Neural progenitor cell (in vitro differentiated cells): ENCODE results near the gene PITPNM3. TPM values are rescaled to one million over a fixed set of nuclear protein-coding genes. Genes with fewer than 3 reads are reported as not detected.

Experiments used
- DNase-seq: peaks from one replicate; pipeline ENCODE4 v3.0.0-alpha.2; 2016; ENCODE audit warnings: low spot score
- H2AFZ ChIP-seq: fragments of 200-600 bp; sonication (generic); replicated peaks from 2 replicates; pipeline ENCODE4 v1.6.1; 2016; ENCODE audit warnings: antibody characterized with exemption
- H3F3A ChIP-seq: fragments of 200-600 bp; sonication (generic); 2 replicates; pipeline ENCODE4 v1.6.1; 2016; ENCODE audit warnings: antibody characterized with exemption, low read depth
- H3K27ac ChIP-seq: fragments of 200-600 bp; sonication (generic); 2 replicates; pipeline ENCODE4 v1.5.1; 2016; ENCODE audit warnings: mild to moderate bottlenecking
- H3K27me3 ChIP-seq: fragments of 200-600 bp; sonication (generic); 2 replicates; pipeline ENCODE4 v1.6.1; 2016; ENCODE audit warnings: mild to moderate bottlenecking, moderate library complexity
- H3K36me3 ChIP-seq: fragments of 200-600 bp; sonication (generic); 2 replicates; pipeline ENCODE4 v1.5.1; 2016
- H3K4me1 ChIP-seq: fragments of 200-600 bp; sonication (generic); 2 replicates; pipeline ENCODE4 v1.6.1; 2016; ENCODE audit warnings: mixed run types
- H3K4me2 ChIP-seq: fragments of 200-600 bp; sonication (generic); 2 replicates; pipeline ENCODE4 v1.6.1; 2016
- H3K4me3 ChIP-seq: fragments of 200-600 bp; sonication (generic); 2 replicates; pipeline ENCODE4 v1.5.1; 2016
- H3K79me2 ChIP-seq: fragments of 200-600 bp; sonication (generic); 2 replicates; pipeline ENCODE4 v1.6.1; 2016; ENCODE audit warnings: low read depth
- H3K9ac ChIP-seq: fragments of 200-600 bp; sonication (generic); 2 replicates; pipeline ENCODE4 v1.6.1; 2016
- H3K9me3 ChIP-seq: fragments of 200-600 bp; sonication (generic); 2 replicates; pipeline ENCODE4 v1.5.1; 2016; ENCODE audit warnings: low read depth
- H4K20me1 ChIP-seq: fragments of 200-600 bp; sonication (generic); 2 replicates; pipeline ENCODE4 v1.6.1; 2016; ENCODE audit warnings: low read depth
- H3K27ac Mint-ChIP-seq: 3 replicates; pipeline ENCODE4 v1.8.0; 2021; ENCODE audit warnings: mixed read lengths
- H3K27me3 Mint-ChIP-seq: 2 replicates; pipeline ENCODE4 v1.8.0; 2022; ENCODE audit warnings: low read depth, mild to moderate bottlenecking, inconsistent platforms, moderate library complexity, mixed read lengths; ENCODE audit not compliant: insufficient read depth
- H3K36me3 Mint-ChIP-seq: 3 replicates; pipeline ENCODE4 v1.8.0; 2021; ENCODE audit warnings: mixed read lengths
- H3K4me1 Mint-ChIP-seq: 3 replicates; pipeline ENCODE4 v1.8.0; 2021; ENCODE audit warnings: mixed read lengths
- H3K4me3 Mint-ChIP-seq: 3 replicates; pipeline ENCODE4 v1.8.0; 2021; ENCODE audit warnings: mild to moderate bottlenecking, moderate library complexity, mixed read lengths
- H3K9me3 Mint-ChIP-seq: 3 replicates; pipeline ENCODE4 v1.8.0; 2020; ENCODE audit warnings: mixed read lengths
- CTCF ChIP-seq: fragments of 200-600 bp; sonication (generic); IDR thresholded peaks from 2 replicates; pipeline ENCODE4 v1.5.1; 2017; ENCODE audit warnings: antibody characterized with exemption, mild to moderate bottlenecking
- EZH2 ChIP-seq: fragments of 200-600 bp; sonication (generic); IDR thresholded peaks from 2 replicates; pipeline ENCODE4 v1.6.1; 2017; ENCODE audit warnings: antibody characterized with exemption, mild to moderate bottlenecking, moderate library complexity
- EZH2phosphoT487 ChIP-seq: fragments of 200-600 bp; sonication (generic); IDR thresholded peaks from 2 replicates; pipeline ENCODE4 v1.6.1; 2017; ENCODE audit warnings: antibody characterized with exemption
- total RNA-seq: library from RNA; depleted of rRNA; stranded (reverse); fragments of >200 nt; gene quantifications from 2 replicates; pipeline ENCODE4 v1.2.3, GENCODE V29; 2015; ENCODE audit warnings: low replicate concordance

The PITPNM3 gene
- total RNA-seq, 1 donor from 2014 or later: 2.8 TPM

GRCh38 chr17:6437956-6438355 is 118.4 kb downstream of the PITPNM3 start:
- peaks cover 10% of the 10 kb centered on the region for H3K27me3 Mint-ChIP-seq
- no peaks in the 10 kb centered on the region for H3K27me3 ChIP-seq
- no peak overlapping the region for H3K27ac ChIP-seq
- H3K4me2 ChIP-seq: no peak overlapping the region
- H3K36me3 ChIP-seq: no peaks in the 10 kb centered on the region
- H3K9me3 Mint-ChIP-seq: peaks cover 8% of the 10 kb centered on the region
- no peak overlapping the region for H3K4me3 Mint-ChIP-seq
- H3K27ac Mint-ChIP-seq: no peak overlapping the region
- H3K4me1 ChIP-seq: peaks cover 37% of the 10 kb centered on the region
- no peak overlapping the region for H3K4me3 ChIP-seq
- H3F3A ChIP-seq: peaks cover 34% of the 10 kb centered on the region
- H3K79me2 ChIP-seq: no peaks in the 10 kb centered on the region
- H3K9me3 ChIP-seq: no peaks in the 10 kb centered on the region
- H3K36me3 Mint-ChIP-seq: peaks cover 3% of the 10 kb centered on the region
- no peak for DNase-seq
- no peaks in the 10 kb centered on the region for H4K20me1 ChIP-seq
- H2AFZ ChIP-seq: no peak overlapping the region
- no peak for TF ChIP-seq CTCF
- no peak for TF ChIP-seq EZH2phosphoT487
- TF ChIP-seq EZH2: no peak
- H3K9ac ChIP-seq: no peak overlapping the region
- peaks cover 57% of the 10 kb centered on the region for H3K4me1 Mint-ChIP-seq

GRCh38 chr17:6437466-6437865 is 118.9 kb downstream of the PITPNM3 start:
- no peaks in the 10 kb centered on the region for H4K20me1 ChIP-seq
- no peak overlapping the region for H3K4me3 ChIP-seq
- H3K4me2 ChIP-seq: no peak overlapping the region
- H3K9ac ChIP-seq: no peak overlapping the region
- H3K27me3 ChIP-seq: no peaks in the 10 kb centered on the region
- H2AFZ ChIP-seq: no peak overlapping the region
- no peaks in the 10 kb centered on the region for H3K9me3 ChIP-seq
- no peaks in the 10 kb centered on the region for H3K36me3 ChIP-seq
- no peak overlapping the region for H3K27ac Mint-ChIP-seq
- peaks cover 29% of the 10 kb centered on the region for H3F3A ChIP-seq
- no peak overlapping the region for H3K27ac ChIP-seq
- no peaks in the 10 kb centered on the region for H3K79me2 ChIP-seq
- H3K4me3 Mint-ChIP-seq: no peak overlapping the region
- peaks cover 57% of the 10 kb centered on the region for H3K4me1 Mint-ChIP-seq
- H3K27me3 Mint-ChIP-seq: peaks cover 10% of the 10 kb centered on the region
- peaks cover 37% of the 10 kb centered on the region for H3K4me1 ChIP-seq
- peaks cover 6% of the 10 kb centered on the region for H3K9me3 Mint-ChIP-seq
- no peak for DNase-seq
- H3K36me3 Mint-ChIP-seq: peaks cover 3% of the 10 kb centered on the region
- no peak for TF ChIP-seq CTCF
- TF ChIP-seq EZH2: no peak
- TF ChIP-seq EZH2phosphoT487: no peak

- peak overlapping the region; percentile 72 for H3K27ac Mint-ChIP-seq
- TF ChIP-seq EZH2phosphoT487 (no peak), CTCF (peak; percentile 84), EZH2 (no peak)
Measured at GRCh38 chr17:6435968-6436367, 120.4 kb downstream of the PITPNM3 start.

More at GRCh38 chr17:6435968-6436367, 120.4 kb downstream of the PITPNM3 start:
- Histone ChIP-seq H2AFZ (peak overlapping the region; percentile 79), H3K27ac (no peak overlapping the region), H3K79me2 (no peaks in the 10 kb centered on the region), H3K36me3 (no peaks in the 10 kb centered on the region), H3F3A (peaks cover 25% of the 10 kb centered on the region), H3K27me3 (no peaks in the 10 kb centered on the region), H3K4me1 (peaks cover 34% of the 10 kb centered on the region), H3K4me2 (no peak overlapping the region), H3K9ac (no peak overlapping the region), H3K4me3 (no peak overlapping the region), H4K20me1 (no peaks in the 10 kb centered on the region), H3K9me3 (peaks cover 6% of the 10 kb centered on the region)
- H3K4me1 Mint-ChIP-seq: peaks cover 49% of the 10 kb centered on the region
- peak; percentile 86 for DNase-seq
- peaks cover 17% of the 10 kb centered on the region for H3K27me3 Mint-ChIP-seq
- peaks cover 4% of the 10 kb centered on the region for H3K36me3 Mint-ChIP-seq
- H3K4me3 Mint-ChIP-seq: no peak overlapping the region
- peaks cover 8% of the 10 kb centered on the region for H3K9me3 Mint-ChIP-seq
